ACC112 (cell line): Measurements from ENCODE around the gene ELP2.
"Not testable (repeated sequence)": the region's sequence is repeated elsewhere in the genome, so short reads cannot be mapped to it uniquely, and the experiment has no call there.

ENCODE experiments used
- H2AFZ ChIP-seq: fragments of 200-600 bp; sonication (generic); one replicate; pipeline ENCODE4 v1.6.0; 2017; ENCODE audit warnings: antibody characterized with exemption, low read length; ENCODE audit not compliant: unreplicated experiment
- H3K27ac ChIP-seq: fragments of 200-600 bp; sonication (generic); 2 replicates; pipeline ENCODE4 v1.5.1; 2014; ENCODE audit warnings: low read depth, mild to moderate bottlenecking, antibody characterized with exemption, low read length, moderate library complexity
- H3K27me3 ChIP-seq: fragments of 200-600 bp; sonication (generic); 2 replicates; pipeline ENCODE4 v1.6.1; 2014; ENCODE audit warnings: mild to moderate bottlenecking, antibody characterized with exemption, low read length, moderate library complexity, mixed read lengths; ENCODE audit not compliant: insufficient read depth
- H3K36me3 ChIP-seq: fragments of 200-600 bp; sonication (generic); 2 replicates; pipeline ENCODE4 v1.6.1; 2016; ENCODE audit warnings: mild to moderate bottlenecking, antibody characterized with exemption, low read length, moderate library complexity, mixed read lengths; ENCODE audit not compliant: insufficient read depth
- H3K4me1 ChIP-seq: fragments of 200-600 bp; sonication (generic); one replicate; pipeline ENCODE4 v1.6.1; 2016; ENCODE audit warnings: low read length, mixed read lengths; ENCODE audit not compliant: insufficient read depth, unreplicated experiment, control insufficient read depth
- H3K4me3 ChIP-seq: fragments of 200-600 bp; sonication (generic); 2 replicates; pipeline ENCODE4 v1.5.1; 2014; ENCODE audit warnings: mild to moderate bottlenecking, low read depth, low read length
- H3K79me2 ChIP-seq: fragments of 200-600 bp; sonication (generic); one replicate; pipeline ENCODE4 v1.6.0; 2016; ENCODE audit warnings: low read length; ENCODE audit not compliant: control insufficient read depth, unreplicated experiment, insufficient read depth

Gene ELP2

DNA sequence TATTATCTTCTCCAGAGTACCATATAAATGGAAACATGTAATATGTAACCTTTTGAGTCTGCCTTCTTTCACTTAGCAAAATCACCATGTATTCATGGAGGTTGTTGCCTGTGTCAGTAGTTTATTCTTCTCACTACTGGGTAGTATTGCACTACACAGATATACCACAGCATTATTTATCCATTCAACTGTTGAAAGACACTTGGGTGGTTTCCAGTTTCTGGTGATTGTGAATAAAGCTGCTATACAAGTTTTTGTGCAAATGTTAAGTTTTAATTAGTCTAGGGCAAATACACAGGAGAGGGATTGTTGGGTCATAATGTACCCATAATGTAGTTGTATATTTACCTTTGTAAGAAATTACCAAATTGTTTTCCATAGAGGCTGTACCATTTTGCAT lies 32.7 kb upstream of the ELP2 start:
- Histone ChIP-seq H3K4me3 (no peak overlapping the region), H2AFZ (no peak overlapping the region), H3K36me3 (no peaks in the 10 kb centered on the region), H3K27me3 (no peaks in the 10 kb centered on the region), H3K79me2 (no peaks in the 10 kb centered on the region), H3K4me1 (no peaks in the 10 kb centered on the region), H3K27ac (no peak overlapping the region)

DNA sequence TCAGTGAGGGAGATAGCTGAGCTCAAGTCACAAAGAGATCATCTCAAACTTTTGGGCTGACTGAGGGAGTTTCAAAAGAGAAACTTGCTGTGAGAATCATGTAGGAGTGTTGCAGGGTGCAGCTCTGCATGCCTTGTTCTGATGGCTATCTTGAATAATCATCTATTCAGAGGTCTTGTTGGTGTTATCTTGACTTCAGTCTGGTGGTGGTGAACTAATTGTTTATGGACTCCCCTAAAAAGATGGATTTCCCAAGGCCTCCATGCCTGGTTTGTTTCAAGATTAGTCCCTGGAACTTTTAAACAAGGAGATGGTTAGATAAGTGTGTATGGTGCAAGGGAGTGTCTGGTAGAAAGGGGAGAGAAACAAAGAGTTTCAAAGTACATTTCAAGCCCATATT lies 30.4 kb upstream of the ELP2 start:
- H3K4me3 ChIP-seq, result no peak overlapping the region
- no peaks in the 10 kb centered on the region for H3K27me3 ChIP-seq
- no peaks in the 10 kb centered on the region for H3K79me2 ChIP-seq
- no peaks in the 10 kb centered on the region for H3K36me3 ChIP-seq
- no peak overlapping the region for H2AFZ ChIP-seq
- no peaks in the 10 kb centered on the region for H3K4me1 ChIP-seq
- H3K27ac ChIP-seq, result no peak overlapping the region

DNA sequence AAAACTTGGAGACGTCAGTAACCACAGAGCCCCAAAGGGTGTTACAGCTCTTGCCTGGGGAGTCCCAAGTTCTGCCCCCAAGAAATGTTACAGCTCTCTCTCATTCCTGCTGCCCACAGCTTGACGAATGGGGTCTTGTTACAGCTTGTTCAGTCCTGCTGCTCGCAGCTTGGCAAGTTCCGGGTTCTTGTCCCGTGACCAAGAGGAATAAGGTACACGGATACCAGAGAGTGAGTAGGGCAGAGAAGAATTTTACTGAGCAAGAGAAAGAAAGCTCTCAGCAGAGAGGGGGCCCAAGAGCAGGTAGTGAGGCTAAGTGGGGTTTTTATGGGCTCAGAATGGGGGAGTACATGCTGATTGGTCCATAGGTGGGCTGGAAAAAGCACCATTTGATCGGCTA lies 27.8 kb upstream of the ELP2 start:
- no peaks in the 10 kb centered on the region for H3K79me2 ChIP-seq
- H3K36me3 ChIP-seq, result no peaks in the 10 kb centered on the region
- H3K27me3 ChIP-seq, result no peaks in the 10 kb centered on the region
- no peak overlapping the region for H3K4me3 ChIP-seq
- H2AFZ ChIP-seq, result no peak overlapping the region
- H3K27ac ChIP-seq, result no peak overlapping the region
- H3K4me1 ChIP-seq, result no peaks in the 10 kb centered on the region

DNA sequence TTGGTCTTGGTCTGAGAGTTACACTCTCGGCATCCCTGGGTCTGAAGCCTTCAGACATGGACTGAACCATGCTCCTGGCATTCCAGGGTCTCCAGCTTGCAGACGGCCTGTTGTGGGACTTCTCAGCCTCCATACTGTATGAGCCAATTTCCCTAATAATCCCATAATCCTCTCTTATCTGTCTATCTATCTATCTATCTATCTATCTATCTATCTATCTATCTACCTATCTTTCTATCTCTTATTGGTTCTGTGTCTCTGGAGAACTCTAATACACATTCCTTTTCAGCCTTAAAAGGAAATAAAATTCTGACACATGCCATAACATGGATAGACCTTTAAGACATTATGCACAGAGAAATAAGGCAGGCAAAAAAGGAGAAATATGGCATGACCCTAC lies 24.9 kb upstream of the ELP2 start:
- Histone ChIP-seq H2AFZ (no peak overlapping the region), H3K36me3 (peaks cover 3% of the 10 kb centered on the region; the same call in 1 of the 2 replicates), H3K27ac (no peak overlapping the region), H3K4me1 (no peaks in the 10 kb centered on the region), H3K79me2 (no peaks in the 10 kb centered on the region), H3K4me3 (no peak overlapping the region), H3K27me3 (no peaks in the 10 kb centered on the region)

DNA sequence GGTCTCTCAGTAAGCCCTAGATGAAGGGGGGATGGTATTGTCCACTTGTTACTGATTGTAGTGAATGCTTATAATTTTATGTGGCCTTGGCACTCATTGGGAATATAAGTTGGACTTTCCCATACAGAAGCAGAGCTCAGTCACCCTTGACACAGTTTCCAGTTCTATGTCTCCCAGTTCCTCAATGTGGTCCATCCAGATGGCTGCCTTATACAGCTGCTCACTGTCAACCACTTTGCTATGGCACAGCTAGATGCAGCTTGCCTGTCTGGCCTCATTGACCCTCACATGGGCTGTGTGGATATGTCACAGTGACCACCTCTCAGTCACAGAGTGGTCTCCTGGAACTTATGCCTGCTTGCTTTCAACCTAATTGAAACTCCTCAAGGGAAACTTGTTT lies 22.2 kb upstream of the ELP2 start:
- no peaks in the 10 kb centered on the region for H3K79me2 ChIP-seq
- no peaks in the 10 kb centered on the region for H3K4me1 ChIP-seq
- H3K4me3 ChIP-seq, result no peak overlapping the region
- H2AFZ ChIP-seq, result no peak overlapping the region
- peaks cover 6% of the 10 kb centered on the region for H3K36me3 ChIP-seq
- no peaks in the 10 kb centered on the region for H3K27me3 ChIP-seq
- no peak overlapping the region for H3K27ac ChIP-seq

DNA sequence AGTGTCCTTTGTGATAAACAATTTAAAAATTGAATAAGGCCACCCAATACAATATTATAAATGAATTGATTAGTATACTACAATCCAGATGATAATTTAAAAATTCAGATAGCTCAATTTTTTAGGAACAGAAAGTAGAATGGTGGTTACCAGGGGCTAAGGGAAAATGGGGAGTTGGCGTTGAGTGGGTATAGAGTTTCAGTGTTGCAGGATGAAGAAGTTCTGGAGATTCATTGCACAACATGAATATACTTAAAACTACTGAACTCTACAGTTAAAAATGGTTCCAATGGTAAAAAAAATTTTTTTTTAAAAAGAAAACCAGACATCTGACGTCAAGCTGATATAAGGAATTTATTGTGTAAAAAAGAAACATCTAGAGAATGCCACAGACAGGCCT lies 21.5 kb upstream of the ELP2 start:
- Histone ChIP-seq H3K36me3 (peaks cover 6% of the 10 kb centered on the region), H3K27ac (no peak overlapping the region), H3K4me3 (no peak overlapping the region), H3K79me2 (no peaks in the 10 kb centered on the region), H2AFZ (no peak overlapping the region), H3K27me3 (no peaks in the 10 kb centered on the region), H3K4me1 (no peaks in the 10 kb centered on the region)

DNA sequence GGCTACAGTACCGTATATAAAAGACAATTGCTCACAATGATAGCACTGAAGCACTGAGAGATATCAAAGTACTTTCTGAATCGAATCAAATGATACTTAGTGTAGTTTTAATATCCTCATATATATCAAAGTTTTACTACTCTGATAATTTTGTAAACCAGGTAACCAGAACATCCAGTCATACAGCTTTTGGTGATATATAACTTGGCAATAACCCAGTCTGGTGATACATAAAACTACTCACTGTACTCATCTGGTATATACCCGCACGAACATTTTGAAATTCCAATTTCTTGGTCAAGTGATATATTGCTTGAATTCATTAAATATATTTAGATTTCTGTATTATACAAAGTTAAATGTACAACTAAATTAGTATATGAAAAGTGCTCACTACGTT lies 21.1 kb upstream of the ELP2 start:
- Histone ChIP-seq H3K36me3 (peaks cover 6% of the 10 kb centered on the region), H3K4me1 (no peaks in the 10 kb centered on the region), H3K79me2 (no peaks in the 10 kb centered on the region), H3K4me3 (no peak overlapping the region), H3K27me3 (no peaks in the 10 kb centered on the region), H3K27ac (no peak overlapping the region), H2AFZ (no peak overlapping the region)

DNA sequence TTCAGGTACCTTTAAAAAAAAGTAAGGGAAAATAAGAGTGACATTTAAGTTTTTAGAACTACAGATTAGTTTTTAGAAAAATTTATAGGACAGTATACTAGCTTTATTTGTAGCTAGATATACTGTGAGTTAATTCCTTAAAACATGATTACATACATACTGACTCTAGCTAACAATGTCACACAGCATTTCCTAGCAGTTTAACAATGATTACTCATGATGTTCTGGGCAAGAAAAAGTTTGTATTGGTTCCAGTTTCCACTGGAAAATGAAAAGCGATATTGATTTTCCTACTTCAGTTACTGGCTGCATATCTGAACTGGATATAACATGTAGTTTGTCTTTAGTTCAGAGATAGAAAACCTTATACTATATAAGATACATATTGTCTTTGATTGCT lies 20.0 kb upstream of the ELP2 start:
- H3K4me1 ChIP-seq, result no peaks in the 10 kb centered on the region
- H2AFZ ChIP-seq, result no peak overlapping the region
- no peak overlapping the region for H3K27ac ChIP-seq
- no peaks in the 10 kb centered on the region for H3K79me2 ChIP-seq
- H3K4me3 ChIP-seq, result no peak overlapping the region
- H3K27me3 ChIP-seq, result no peaks in the 10 kb centered on the region
- H3K36me3 ChIP-seq, result peaks cover 12% of the 10 kb centered on the region

DNA sequence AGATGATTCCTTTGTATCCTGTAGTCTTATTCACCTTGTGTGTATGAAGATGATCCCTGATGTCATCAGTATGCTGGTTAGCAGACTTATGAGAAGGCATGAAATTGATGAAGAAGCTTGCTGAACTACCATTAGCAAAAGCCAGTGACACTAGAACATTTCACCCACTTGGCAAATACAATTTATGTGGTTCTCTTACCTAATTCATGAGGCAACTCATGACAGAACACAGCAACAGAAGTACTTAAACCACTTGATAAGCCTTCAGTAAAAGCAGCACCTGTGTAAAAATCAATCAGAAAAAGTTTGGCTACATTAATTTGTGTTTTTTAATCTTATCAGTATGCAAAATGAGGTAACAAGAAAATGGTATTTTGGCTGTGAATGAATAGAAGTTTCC lies 17.4 kb upstream of the ELP2 start:
- no peaks in the 10 kb centered on the region for H3K27me3 ChIP-seq
- H3K4me1 ChIP-seq, result no peaks in the 10 kb centered on the region
- H3K79me2 ChIP-seq, result no peaks in the 10 kb centered on the region
- H3K27ac ChIP-seq, result no peak overlapping the region
- no peak overlapping the region for H3K4me3 ChIP-seq
- peaks cover 18% of the 10 kb centered on the region for H3K36me3 ChIP-seq
- no peak overlapping the region for H2AFZ ChIP-seq

DNA sequence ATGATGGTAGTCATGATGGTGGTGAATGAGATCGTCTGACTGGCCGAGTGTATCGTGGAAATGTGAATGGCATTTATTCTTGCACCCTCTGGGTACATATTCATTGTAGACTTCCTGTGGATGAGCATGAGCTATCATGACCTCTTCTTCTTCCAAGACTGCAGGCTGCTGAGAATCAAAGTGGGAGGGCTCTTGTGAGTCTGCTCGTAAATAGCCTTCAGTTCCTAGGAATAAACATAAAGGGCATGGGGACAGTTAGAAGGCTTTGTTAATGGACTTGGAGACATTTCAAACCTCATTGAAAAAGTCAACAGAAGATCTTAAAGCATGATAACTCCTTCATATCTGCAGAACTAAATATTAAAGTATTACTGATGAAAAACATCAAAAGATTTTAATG lies 15.4 kb upstream of the ELP2 start:
- Histone ChIP-seq H3K4me1 (no peaks in the 10 kb centered on the region), H3K27ac (no peak overlapping the region), H3K4me3 (no peak overlapping the region), H3K36me3 (peaks cover 18% of the 10 kb centered on the region), H3K79me2 (no peaks in the 10 kb centered on the region), H2AFZ (no peak overlapping the region), H3K27me3 (no peaks in the 10 kb centered on the region)

DNA sequence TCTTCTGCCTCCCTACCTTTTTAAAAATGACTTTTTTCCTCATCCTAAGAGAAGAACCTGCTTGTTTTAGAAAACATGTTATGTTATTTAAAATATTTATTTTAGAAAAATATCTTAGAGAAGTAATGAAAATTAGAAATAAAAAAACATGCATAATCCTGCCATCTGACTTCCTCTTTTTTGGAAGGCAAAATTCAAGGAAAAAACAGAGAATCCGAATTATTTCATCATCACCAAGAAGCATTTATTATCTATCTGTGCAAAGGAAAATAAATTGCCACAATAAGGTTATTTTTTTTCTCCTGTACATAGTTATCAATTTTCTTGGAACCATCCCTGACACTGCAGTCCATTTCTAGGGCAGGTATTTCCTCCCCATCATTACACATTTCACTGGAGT lies 15.0 kb upstream of the ELP2 start:
- Histone ChIP-seq H3K4me3 (no peak overlapping the region), H3K4me1 (no peaks in the 10 kb centered on the region), H3K27ac (no peak overlapping the region), H3K27me3 (no peaks in the 10 kb centered on the region), H2AFZ (no peak overlapping the region), H3K79me2 (no peaks in the 10 kb centered on the region), H3K36me3 (peaks cover 15% of the 10 kb centered on the region)

DNA sequence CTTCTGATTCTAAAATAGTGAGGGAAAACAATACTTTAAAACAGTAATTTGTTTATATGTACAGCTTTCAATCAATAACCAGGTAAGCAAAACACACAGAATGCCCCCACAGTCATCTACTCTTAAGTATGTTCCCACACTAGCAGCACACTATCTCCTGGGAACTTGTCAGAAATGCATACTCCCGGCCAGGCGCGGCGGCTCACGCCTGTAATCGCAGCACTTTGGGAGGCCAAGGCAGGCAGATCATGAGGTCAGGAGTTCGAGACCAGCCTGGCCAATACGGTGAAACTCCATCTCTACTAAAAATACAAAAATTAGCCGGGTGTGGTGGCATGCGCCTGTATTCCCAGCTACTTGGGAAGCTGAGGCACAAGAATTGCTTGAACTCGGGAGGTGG lies 12.9 kb upstream of the ELP2 start:
- H3K4me3 ChIP-seq, H3K79me2 ChIP-seq, H3K27ac ChIP-seq, H3K27me3 ChIP-seq, H2AFZ ChIP-seq, H3K4me1 ChIP-seq: not testable (repeated sequence)
- H3K36me3 ChIP-seq, result peaks cover 15% of the 10 kb centered on the region
